ENCODE data around the gene GABBR2.

Gene GABBR2

GRCh38 chr9:98428454-98428853, 280.3 kb downstream of the GABBR2 start:
- no peak for DNase-seq

- DNase-seq: no peak
Observed at GRCh38 chr9:98427491-98427890, 281.2 kb downstream of the GABBR2 start.

GRCh38 chr9:98425079-98425478, 283.7 kb downstream of the GABBR2 start:
- no peak for DNase-seq

- DNase-seq: no peak
Observed at GRCh38 chr9:98419260-98419603, 289.5 kb downstream of the GABBR2 start.

- DNase-seq: no peak
Observed at GRCh38 chr9:98418578-98419259, 290.0 kb downstream of the GABBR2 start.

- DNase-seq: no peak
Observed at GRCh38 chr9:98416294-98417248, 292.2 kb downstream of the GABBR2 start.

- no peak for DNase-seq
Observed at GRCh38 chr9:98415782-98416181, 293.0 kb downstream of the GABBR2 start.

GRCh38 chr9:98413084-98413483, 295.7 kb downstream of the GABBR2 start:
- no peak for DNase-seq

- no peak for DNase-seq
Observed at GRCh38 chr9:98412101-98412842, 296.5 kb downstream of the GABBR2 start.

- peak; percentile 41 to 42 for DNase-seq
Observed at GRCh38 chr9:98410185-98410697, 298.5 kb downstream of the GABBR2 start.

GRCh38 chr9:98409719-98410118, 299.0 kb downstream of the GABBR2 start:
- DNase-seq: peak; percentile 6 to 7

GRCh38 chr9:98406469-98406868, 302.3 kb downstream of the GABBR2 start:
- DNase-seq: no peak

GRCh38 chr9:98404237-98404636, 304.5 kb downstream of the GABBR2 start:
- DNase-seq: no peak

GRCh38 chr9:98403715-98404114, 305.0 kb downstream of the GABBR2 start:
- no peak for DNase-seq

GRCh38 chr9:98402019-98402840, 306.5 kb downstream of the GABBR2 start:
- no peak for DNase-seq

- DNase-seq: no peak
Observed at GRCh38 chr9:98401140-98402018, 307.4 kb downstream of the GABBR2 start.

- DNase-seq: no peak
Observed at GRCh38 chr9:98399950-98400683, 308.6 kb downstream of the GABBR2 start.

GRCh38 chr9:98396656-98397055, 312.1 kb downstream of the GABBR2 start:
- DNase-seq: no peak

- DNase-seq: no peak
Observed at GRCh38 chr9:98396236-98396635, 312.5 kb downstream of the GABBR2 start.

GRCh38 chr9:98391867-98392266, 316.9 kb downstream of the GABBR2 start:
- DNase-seq: no peak

- DNase-seq: no peak
Observed at GRCh38 chr9:98391406-98391805, 317.3 kb downstream of the GABBR2 start.

Data from inflammatory macrophage treated with lipopolysaccharide for 1 hour (primary cell).